GM21447 (cell line): ENCODE results near the gene OSBPL2.

Experiments used
- ATAC-seq: cut with Tn5 transposase; IDR thresholded peaks from one replicate; pipeline ENCODE4 v1.9.1; 2021; ENCODE audit not compliant: unreplicated experiment

Gene OSBPL2

DNA sequence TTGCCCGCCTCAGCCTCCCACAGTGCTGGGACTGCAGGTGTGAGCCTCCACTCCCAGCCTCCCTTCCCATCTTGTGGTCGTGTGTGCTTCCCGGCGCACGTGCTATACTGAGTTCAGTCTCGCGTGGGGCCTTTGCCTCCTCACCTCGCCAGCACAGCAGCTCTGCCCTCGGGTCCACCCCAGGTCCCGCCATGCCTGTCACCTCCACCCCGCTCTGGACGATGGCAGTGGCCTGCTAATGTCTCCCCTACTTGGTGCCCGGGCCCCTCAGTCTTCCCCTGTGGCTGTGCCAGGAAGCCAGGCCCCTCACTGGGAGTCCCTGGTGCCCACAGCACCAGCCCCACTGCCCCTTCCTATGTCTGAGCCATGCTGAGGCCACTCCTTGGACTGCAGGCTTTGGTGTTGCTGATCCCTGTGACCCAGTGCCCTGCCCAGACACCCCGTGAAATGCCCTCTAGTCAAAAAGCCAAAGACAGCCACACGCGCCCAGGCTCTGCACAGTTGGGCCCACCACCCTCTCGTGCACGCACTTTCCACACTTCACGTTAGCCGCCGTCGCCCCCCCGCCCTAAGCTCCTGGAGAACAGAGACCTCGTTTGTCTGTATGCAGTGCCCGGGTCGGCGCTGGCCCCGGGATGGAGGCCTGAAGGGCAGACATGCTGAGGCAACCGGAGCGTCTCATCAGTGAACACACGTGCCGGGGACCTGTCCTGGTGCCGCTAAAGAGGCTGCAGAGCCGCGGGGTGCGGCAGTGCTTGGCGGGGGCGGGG lies 32.5 kb upstream of the OSBPL2 start:
- ATAC-seq, result no peak

- no peak for ATAC-seq
These were observed 31.9 kb upstream of the OSBPL2 start for GRCh38 chr20:62206388-62206775.

- ATAC-seq, result no peak
These were observed 30.1 kb upstream of the OSBPL2 start for GRCh38 chr20:62208061-62208794.

- ATAC-seq, result no peak
These were observed 29.2 kb upstream of the OSBPL2 start for GRCh38 chr20:62208795-62209755.

DNA sequence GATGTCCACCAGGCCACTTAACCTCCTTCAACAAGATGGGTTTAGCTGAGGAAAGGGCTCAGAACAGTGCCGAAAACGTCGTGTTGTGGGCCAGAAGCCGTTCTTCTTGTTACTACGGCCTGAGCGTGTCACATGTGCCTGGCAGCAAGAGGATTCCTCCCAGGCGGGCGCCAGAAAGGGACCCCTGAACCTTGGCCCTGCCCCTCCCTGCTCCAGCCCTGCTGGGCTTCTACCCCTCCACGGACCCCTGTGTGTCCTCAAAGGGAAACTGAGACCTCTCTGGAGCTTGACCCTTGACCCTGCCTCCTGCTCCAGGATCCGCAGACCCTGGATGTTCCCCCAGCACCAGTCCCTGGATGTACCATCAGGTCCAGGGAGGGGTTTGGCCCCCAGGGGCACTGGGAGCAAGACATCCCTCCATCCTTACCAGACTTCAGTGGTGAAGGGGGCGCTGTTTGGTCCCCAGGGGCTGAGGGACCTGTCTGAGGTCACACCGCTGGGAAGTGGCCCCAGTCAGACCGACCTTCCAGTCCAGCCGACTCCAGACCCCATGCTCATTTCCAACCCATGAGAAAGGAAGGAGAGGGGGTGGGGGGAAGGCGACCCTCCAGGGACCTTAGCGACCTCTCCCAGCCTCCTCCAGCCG lies 28.3 kb upstream of the OSBPL2 start:
- no peak for ATAC-seq

DNA sequence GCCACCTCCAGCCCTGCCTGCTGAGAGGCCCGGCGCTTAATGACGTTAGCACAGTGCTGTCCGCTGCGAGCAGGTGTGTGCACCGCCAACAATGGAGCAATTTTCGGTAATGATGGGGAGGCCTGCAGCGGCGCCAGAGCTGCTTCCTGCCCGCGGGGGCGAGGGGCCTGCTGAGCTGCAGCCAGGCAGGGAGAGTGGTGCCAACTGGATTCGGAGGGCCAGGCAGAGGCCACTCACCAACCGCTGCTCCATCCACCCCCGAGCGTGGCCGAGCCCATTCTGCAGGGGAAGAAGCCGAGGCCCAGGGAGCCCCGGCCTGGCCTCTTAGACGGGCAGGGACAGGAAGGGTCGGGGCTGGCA lies 27.8 kb upstream of the OSBPL2 start:
- ATAC-seq, result no peak

DNA sequence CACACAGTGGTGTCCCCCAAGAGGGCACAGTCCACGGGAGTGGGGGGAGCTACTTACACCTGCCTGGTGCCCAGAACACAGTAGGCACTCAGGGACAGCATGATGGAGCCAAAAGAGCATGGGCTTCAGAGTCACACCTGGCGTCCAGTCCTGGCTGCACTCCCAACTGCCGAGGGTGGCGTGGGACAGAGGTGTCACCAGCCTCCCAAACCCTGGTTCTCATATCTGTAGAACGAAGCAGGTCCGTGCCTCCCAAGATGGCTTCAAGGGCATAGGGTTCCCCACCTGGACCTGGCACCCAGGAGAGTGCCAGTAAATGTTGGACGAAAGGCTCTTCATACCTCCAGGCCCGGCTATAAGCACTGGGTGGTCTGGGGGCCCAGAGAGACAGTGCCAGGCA lies 27.1 kb upstream of the OSBPL2 start:
- ATAC-seq, result no peak

- no peak for ATAC-seq
These were observed 26.5 kb upstream of the OSBPL2 start for GRCh38 chr20:62211769-62212288.

DNA sequence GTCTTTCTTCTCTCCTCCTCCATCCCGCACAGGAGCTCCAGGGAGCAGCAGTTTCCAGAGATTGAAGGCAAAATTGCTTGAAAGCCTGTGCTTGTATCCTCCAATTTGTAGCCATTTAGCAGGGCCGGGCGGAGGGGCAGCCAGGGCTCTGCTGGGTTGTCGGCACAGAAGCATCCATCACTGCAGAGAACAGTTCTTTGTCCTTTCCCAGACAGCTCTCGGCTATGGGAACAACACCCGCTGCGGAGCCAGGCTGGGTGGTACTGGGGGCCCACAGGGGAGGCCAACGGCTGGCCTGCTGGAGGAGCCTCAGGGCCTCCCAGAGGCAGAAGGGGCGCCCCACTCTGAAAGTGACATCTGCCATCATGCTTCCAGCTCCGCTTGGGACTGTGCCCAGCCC lies 26.0 kb upstream of the OSBPL2 start:
- ATAC-seq, result no peak

DNA sequence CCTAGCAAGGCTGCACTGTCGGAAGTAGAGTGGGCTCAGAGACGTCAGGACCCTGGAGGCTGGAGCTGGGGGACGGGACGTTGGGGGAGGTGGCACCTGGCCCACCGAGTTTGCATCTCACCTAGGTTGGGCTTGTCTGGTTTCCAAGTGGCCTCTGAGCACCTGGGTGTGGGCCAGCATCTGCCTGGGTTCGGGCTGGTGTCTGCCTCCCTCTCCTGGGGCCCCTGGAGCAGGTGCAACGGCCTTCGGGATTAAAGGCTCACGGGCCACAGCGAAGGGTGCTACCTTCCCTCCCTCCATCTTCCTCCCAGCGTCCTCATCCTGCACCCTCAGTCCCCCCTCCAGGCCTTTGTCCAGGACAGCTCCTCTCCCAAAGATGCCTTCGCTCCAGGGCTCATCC lies 24.3 kb upstream of the OSBPL2 start:
- ATAC-seq, result no peak

DNA sequence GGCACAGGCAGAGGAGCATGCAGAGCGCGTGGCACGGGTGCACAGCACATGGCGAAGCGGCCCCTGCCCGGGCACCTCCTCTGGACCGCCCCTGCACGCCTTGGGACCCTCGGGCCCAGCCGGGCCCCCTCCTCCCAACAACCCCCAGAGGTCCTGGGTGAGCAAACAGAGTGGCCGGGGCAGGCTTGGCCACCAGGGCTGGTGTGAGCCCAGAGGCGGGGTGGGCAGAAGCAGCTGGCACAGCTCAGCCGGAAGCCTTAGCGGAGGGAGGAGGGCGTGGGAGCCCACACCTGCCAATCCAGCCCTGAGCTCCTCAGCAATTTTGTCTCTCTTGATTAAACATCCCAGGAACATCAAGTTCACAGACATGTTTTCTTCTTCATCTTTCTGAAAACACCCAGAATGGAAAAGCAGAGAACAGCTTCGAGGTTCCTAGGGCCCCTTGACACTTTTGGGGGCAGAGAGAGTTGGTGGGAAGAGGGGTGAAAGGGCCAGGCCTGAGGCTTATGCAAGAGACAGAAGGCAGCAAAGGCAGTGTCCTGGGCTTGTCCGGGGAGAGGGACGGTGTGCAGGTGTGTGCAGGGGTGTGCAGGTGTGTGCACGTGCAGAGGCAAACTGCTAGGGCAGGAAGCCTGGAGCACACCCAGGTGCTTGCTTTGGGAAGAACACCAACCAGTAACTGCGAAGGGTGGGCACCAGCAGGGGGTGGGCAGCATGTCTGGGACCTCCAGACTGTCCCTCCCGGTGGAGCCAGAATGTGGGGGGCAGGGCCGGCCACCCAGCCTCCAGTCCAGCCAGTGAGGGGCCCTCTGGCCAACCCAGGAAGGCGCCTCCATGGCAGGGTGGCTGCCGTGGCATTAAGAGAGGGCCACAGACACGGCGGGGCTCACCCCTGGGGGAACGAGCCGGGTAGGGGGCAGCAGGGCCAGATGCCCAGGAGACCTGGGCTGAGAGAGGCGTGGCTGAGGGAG lies 23.0 kb upstream of the OSBPL2 start:
- ATAC-seq, result no peak

DNA sequence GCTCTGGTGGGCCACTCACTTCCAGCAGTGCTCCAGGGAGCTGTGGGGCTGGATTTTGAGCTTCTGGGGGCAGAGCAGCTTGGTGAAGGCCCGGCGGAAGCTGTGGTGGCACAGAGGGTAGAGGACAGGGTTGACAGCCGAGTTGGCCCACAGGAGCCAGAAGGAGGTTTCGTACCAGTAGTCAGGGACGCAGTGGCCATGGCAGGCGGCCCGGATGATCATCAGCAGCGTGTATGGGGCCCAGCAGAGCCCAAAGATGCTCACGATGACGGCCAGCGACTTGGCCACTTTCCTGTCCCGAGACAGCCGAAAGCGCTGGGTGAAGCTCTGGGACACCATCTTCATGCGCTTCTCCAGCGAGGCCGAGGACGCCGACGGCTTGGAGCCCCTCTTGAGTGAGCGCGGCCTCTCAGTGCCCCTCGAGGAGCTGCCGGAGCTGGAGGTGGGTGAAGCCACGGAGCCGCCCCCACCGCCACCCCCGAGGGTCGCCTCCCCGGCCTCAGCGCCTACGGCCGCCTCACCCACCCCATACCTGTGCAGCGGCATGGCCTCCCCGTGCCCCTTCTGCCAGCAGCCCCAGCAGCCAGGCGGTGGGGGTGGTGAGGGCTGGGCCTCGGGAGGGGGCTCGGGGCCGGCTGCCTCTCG lies 22.2 kb upstream of the OSBPL2 start:
- ATAC-seq, result no peak

- no peak for ATAC-seq
These were observed 21.4 kb upstream of the OSBPL2 start for GRCh38 chr20:62216636-62217566.

DNA sequence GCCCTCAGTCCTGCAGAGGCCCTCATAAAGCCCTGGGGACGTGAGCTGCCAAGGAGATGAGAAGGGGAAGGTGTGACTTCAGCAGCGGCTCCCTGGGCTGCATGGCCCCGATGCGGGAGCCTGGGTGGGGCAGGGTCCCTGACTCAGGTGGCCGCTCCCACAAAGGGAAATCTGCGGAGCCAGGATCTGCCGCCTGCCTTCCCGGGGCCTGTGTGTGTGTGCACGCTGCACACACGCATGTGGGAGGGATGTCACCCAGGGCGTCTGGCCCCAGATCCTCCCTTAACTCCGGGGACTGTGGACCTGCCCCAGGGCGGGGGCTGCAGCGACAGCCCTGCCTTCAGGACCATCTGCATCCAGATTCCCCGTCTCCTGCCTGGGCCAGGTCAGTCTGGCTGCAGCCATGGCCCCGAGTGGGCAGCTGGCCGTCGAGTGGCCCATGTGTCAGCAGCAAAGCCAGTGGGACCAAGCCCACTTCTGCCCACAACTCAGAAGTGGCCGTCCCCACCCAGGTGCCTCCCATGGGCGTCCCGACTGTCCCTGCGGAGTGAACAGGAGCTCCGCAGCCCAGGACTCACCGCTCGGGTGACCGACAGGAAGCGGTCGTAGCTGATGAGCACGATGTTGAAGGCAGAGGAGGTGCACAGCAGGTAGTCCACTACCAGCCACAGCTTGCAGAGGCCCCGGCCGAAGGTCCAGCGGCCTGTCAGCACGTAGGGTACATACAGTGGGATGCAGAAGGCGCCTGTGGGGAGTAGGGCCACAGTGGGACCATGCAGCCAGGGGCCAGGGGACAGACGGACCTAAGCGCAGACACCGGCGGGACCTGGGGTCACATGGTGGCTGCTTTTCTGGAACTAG lies 20.2 kb upstream of the OSBPL2 start:
- ATAC-seq, result no peak

DNA sequence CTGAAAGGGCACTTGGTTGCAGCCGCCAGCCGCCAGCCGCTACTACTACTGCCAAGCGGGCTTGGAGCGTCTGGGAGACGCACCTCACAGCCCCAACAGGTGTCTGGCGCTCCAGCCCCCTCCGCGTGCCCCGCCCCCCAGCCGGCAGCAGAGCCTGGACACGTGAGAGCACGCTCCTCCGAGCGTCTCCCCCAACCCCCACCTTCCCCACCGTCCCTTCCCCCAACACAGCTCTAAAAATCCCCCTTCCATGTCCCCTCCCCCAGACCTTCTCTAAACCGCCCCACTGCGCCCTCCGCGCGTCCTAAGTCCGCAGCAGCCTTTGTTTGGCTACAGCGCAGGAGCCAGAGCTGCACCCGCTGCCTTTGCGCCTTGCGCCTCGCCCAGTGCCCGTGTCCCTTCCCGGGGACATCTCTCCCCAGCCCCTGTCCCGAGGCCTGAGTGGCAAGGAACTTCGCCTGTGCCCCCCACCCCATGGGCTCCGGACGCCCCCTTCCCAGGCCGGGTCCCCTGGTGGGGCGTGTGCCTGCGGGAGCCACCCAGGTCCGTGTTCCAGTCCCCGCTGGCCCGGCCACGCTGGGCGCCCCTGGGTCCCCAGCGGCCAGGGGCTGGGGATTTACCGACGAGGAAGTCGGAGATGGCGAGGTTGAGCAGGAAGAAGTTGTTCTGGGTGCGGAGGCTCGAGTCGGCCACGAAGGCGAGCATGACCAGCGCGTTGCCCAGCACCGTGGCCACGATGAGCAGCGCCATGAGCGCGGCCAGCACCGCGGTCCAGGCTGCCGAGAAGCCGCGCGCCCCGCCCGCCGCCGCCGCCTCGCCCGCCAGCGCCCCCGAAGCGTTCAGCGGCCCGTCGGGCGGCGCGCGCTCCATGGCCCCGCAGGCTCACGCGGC lies 19.0 kb upstream of the OSBPL2 start:
- no peak for ATAC-seq

- ATAC-seq, result no peak
These were observed 18.2 kb upstream of the OSBPL2 start, which contains the start of gene HRH3 for GRCh38 chr20:62219992-62220665. TSS of gene HRH3 (minus strand) at chr20:62220278. CDS start at chr20:62219970, 308 bp downstream.
